HG03196 (cell line): ENCODE results near the gene ZBTB16.

Experiments used
- ATAC-seq: cut with Tn5 transposase; IDR thresholded peaks from one replicate; pipeline ENCODE4 v1.9.1; 2021; ENCODE audit not compliant: unreplicated experiment

The ZBTB16 gene

DNA sequence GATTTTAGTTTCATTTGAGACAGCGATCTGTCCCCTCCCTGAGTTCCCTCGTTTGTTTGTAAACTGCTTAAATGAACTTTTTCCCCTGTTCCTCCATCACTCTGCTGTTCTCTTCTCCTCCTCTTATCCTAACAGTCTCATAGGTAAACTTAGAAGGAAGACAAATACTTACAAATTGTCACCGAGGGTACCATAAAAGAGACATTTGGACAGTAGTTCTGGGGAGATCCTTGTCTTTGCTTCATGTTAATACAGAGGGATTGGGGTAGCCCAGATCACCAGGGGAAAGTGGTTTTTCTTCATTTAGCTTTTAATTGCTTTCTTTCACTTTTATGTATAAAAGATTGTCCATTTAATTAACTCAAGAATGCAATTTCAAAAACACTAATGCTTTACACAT, 46.1 kb downstream of the ZBTB16 start:
- ATAC-seq = no peak

DNA sequence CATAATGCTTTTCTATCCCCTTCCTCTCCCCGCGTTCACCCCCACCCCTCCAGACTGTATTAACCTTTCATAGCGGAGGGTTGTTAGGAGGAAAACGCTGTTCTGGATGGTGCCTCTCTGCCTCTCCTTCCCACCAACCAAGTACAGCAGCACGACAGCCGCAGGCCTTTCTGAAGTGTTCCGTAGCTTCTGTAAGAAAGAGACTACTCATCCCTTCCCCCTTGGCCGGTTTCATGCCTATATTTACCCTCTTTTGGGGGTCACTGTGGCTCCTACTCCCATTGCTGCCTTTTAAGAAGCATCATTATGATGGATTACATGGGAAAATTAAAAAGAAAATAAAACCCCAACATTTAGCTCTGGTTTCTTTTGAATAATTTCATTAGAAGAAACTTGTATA, 46.5 kb downstream of the ZBTB16 start:
- no peak for ATAC-seq

DNA sequence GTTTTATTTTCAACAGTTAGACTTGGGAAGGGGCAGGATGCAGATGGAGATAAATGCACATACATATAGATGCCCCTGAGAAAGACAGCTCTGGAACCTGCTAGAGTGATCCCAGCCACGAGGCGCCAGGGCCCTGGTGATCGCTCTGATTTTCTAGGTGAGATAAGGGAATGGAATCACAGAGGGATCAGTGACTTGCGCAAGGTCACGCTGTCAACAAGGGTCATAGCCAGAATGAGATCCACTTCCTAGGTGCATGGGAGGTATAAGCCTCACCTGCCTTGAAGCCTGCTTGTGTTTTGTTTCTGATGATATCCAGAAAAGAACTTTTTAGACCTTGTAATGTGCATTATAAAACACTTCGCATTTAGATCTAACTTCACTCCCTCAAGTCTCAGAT, 47.5 kb downstream of the ZBTB16 start:
- no peak for ATAC-seq

DNA sequence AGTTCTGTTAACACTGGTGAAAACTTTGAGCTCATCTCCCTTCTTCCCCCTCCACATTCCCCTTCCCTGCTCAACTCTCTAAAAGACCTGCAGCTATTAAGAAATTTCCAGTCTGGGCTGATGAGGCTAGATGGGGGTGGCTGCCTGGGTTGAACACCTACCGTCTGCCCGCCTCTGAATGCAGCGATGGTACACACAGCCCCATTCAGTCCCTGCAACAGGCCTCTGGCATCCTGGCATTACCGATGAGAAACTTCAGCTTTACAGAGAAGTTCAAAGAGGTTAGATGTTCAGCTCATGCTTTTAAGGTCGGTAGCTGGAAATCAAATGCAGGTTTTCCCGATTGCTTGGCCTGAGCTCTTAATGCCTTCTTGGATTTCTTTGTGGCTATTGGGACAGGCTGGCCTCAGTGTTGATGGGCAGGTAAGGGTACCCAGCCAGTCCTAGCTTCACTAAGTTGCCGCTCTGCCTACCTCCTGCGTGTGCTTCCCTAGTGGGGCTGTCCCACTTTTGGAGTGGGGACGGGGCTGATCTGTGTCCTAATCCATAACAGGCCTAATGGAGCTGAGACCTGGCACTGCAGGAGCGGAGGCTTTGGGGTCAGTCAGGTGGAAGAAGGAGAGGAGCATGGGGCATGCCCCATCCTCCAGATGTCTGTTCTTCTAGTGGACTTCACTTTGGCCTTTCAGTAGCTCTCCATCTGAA, 49.1 kb downstream of the ZBTB16 start:
- no peak for ATAC-seq

DNA sequence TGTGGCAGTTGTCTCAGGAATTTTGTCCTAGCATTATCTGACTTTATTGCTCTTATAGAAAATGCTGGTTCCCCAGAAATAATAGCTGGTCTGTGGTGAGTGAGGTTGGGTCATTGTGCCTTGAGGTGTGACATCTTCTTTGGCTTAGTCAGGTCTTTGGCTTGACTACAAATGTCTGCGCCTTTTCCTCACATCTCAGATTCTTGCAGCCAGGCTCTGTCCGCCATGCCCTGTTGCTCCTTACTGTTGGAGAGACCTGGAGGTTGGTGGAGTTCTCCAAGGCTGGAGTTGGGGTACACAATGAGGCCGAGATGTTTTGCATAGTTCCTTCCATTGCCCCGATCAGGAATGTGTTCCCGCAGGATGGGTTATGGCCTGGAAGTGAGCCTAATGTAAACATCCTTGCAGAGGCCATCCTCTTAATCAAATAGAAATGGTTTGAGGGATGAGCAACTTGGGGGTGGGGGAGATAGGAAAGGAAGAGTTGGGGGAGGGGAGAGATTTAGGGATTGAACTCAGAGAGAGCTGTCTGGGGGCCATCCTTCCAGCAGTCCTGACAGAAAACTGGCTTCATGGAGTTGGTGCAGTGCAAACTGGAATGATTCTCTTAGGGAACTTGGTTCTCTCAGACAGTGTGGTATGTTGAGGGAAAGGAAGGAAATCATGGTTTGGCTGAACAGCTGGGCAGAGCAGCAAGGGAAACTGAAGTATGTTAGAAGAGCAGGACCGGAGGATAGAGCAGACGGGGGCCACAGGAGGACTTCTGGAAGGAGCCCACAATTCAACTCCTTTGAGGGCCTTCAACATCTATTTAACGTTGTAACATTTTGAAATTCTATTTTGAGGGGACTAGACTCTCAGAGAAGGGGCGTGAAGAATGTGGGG, 49.9 kb downstream of the ZBTB16 start:
- no peak for ATAC-seq

DNA sequence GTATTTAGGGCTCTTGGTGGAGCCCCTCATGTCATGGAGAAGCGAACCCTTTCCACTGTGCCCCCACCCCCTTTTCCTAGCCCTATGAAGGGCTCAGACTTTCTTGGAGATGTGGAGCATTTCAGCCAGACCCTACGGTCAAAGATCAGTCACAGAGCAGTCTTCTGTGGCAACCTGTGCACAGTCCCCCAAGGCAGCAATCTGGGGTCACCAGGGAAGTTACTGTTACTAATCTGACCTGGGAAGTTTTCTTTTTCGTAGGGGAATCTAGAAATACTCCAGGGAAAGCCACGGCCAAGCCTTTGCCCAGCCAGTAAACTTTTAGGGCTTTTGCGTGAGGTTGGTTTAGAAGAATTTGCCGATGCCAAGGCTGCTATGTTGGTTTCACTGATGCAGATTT, 50.6 kb downstream of the ZBTB16 start:
- ATAC-seq = no peak

DNA sequence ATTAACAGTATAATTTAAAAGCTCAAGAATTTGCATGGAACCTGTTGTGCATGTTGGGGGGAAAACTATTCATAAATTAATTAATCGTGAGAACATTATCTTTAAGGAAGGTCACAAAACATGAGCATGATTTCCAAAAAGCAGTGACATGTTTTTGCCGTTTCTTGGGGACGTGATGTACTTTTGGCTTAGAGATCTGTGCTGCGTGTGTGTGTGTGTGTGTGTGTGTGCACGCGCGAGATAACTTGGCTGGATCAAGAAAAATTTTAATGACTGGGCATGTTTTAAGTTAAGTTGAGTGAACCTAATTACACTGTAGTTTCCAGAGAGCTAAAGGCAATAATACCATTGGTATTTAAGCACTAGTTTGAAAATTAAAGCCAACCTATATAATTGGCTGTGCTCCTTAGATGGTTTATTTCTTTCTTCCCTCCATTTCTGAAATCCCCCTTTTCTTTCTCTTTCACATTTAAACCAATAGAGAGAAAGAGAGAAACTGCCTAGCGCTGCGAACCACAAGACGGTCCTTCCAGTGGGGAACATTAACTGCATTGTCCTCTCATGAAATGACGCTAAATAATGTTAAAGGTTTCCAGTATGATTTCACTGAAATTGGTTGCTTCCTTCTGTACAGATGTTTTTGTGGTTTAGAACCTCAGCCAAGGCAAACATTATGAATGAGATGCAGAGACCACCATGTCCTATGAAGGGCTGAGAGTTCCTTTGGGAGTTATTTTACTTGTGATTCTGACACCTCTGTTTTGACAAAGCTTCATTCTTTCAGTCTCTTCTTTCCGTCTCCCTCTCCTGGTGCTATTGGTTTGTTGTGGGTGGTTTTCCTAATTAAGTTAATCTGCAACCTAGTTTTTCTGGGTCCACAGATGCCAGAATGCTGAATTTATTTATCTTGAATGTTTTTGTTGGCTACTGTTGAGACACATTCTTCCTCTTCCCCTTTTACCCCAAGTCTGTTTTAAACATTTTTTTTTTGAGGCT, 51.7 kb downstream of the ZBTB16 start:
- no peak for ATAC-seq

DNA sequence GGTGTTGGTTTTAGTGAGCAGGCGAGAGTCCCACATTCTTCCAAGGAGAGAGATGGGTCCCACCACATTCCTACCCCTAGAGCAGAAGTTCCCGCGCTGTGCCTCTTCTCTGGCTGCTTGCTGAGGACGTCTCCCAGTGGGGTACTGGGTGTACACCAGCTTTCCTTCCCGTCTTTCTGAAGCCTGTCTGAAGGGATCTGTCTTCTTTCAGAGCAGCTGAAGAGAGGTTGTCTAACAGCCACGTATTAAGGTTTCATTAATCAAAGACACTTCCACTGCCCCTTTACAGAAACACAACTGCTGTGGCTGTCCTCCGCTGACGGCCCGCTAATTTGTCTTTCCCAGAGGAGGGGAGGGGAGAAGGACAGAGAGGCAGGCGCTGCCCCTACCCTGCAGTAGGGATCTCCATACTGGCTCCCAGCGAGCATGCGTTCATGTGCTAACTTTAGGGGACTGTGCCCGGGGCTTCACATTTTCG, 56.0 kb downstream of the ZBTB16 start:
- ATAC-seq = no peak

DNA sequence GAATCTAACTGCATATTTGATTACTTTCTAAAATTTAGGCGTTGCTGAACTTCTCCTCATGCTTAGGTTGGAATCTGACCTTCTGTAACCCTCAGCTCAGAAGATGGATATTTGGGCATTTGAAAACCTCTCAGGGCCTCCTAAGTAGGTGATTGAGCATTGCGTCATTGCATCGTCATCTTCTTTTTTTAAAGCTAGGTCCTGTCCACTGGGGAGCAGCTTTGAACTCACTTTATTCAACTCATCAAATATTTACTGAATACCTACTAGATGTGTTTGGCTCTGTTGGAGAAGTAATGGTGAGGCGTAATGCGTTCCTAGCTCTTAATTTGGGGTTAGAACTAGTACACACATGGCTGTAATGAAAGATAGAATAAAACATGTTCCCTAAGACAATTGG, 56.8 kb downstream of the ZBTB16 start:
- ATAC-seq = no peak

DNA sequence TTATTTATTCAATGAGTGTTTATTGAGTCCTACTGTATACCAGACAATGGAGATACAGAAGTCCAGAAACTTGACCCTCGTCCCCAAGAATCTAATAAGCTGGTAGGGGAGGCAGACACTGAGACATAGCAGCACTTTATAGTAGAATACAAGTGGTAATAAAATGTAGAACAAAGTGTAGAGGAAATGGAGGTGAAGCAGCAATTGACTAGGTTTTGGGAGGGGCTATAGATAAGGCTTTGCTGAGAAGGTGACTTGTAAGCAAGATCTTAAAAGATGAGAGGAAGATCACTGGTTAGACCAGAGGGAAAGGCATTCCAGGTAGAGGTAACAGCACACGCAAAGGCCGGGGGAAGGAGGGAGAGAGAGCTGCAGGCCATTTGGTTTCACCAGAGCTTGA, 57.3 kb downstream of the ZBTB16 start:
- ATAC-seq = no peak

DNA sequence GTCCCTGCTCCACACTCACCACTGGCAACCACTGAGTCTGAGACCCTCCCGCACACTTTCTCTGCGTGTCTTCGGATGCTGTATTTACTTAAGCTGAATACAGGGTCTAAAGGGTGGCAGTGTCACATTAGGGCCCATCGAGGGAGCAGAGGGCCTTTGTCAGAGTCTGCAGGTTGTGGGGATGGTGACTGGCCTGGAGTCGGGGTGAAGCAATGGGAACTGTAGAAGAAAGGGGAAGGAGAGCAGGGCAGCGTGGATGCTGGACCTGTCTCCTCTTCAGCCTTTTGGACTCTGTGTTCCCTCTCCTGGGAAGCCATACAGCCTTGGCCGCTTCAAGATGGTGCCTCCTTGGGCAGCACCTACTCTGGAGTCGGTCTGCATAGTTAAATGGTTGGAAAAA, 61.1 kb downstream of the ZBTB16 start:
- no peak for ATAC-seq

DNA sequence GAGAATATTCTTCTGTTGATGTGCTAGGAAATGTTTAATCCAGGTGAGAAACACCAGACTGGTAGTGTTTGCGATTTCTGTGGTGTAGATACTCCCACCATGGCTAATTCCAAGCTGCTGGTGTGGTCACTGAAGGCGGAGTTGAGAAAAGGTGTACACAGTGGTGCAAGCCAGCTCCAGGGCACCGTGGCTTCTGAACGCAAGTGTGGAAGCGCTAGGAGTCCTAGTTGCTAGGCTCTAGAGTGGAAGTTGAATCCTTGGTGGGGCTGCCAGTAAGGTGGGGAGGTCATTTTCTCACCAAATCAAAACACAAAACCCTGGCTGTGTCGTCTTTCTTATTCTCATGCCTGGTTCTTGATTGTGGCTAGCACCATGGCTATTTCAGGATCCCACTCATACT, 61.6 kb downstream of the ZBTB16 start:
- no peak for ATAC-seq

DNA sequence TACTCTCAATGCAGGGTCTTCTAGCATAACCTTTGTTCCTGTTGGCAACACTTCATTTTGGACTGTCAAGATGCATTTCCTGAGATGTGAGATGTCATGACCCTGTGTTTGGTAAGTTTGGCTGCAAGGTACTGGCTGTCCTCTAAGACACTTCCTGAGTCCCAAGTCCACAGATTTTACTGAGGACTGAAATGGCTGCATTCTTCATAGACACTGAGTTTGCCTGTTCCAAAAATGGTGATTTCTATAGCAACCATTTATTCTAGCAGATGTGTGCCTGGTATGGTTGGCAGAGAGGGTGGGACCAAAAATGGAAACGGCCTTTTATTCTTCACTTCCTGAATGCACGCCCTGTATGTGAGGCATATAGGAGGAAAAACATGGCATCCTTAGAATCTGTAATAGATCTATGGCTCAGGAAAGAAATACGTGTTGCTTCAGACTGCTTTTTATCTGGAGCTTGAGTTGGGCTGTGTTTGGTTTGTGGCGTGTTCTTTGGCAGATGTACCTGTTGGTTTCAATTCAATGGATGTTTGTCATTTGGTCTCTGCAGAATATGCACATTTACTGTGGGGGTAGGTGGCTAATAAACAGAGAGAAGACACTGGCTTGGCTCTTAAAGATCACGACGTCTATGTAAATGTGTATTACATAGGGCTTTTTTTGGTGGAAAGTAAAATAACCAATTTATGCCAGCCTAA, 62.4 kb downstream of the ZBTB16 start:
- no peak for ATAC-seq

DNA sequence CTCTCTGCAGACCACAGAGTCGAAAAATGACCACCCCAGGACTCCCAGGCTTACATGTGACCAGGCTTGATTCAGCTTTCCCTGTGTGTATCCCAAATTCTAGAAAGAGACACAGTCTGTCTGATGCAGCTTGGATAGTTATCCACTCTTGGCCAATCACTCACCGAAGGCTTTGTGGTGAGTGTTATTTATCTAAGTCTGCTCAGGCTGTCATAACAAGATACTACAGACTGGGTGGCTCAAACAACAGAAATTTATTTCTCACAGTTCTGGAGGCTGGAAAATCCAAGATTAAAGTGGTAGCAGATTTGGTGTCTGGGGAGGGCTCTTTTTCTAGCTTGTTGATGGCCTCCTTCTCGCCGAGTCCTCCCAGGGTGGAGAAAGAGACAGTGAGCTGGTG, 63.2 kb downstream of the ZBTB16 start:
- ATAC-seq = no peak

DNA sequence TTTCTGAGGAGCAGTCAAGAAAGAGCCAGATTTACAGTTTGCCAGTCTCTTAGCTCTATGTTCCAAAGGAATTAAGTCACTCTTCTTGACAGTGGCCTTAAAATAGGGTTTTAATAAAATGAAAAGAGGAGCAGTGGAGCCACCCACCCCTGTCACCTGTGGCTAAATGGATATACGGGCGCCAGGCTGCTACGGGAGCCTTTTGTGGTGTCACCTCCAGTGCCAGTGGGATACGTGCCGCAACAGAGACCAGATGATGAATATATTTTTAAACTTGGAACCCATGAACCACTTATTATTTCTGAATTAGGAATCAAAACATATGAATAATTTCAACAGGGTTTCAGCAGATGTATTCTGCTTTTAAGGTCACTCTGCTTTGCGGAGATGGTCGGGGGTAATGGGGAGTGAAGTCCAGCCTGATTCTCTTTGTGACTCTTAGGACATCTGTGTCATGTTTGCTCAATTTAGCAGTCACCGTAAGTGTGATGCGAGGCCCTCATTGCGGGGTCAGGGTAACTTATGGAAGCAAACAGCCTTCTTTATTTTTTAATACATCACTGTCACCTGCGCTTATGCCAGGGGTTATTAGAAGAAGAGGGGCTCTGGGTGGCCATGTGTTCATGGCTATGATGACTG, 64.3 kb downstream of the ZBTB16 start:
- ATAC-seq = no peak

DNA sequence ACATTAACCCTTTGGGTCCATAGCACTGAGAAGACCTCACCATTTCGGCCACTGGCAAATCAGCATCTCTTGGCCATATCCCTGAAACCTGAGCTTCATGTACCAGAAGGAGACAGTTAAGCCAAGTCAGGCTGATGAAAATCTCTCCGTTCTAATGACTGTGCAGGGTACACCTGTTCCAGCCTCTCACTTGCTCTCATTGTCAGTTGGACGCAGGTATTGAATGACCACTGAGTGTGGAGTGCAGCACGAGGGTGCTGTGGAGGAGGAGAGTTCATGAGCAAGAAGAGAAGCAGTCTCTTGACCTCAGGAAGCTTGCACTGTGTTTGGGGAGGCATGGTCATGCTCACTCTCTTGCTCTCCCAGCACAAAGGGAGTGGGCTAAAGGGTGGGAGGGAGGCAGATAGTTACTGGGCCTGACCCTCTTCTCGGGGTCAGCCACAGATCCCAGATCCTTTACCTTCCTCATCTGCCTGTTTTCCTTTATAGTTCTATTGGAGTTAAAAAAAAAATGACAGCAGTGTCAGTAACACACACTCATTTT, 65.2 kb downstream of the ZBTB16 start:
- no peak for ATAC-seq

DNA sequence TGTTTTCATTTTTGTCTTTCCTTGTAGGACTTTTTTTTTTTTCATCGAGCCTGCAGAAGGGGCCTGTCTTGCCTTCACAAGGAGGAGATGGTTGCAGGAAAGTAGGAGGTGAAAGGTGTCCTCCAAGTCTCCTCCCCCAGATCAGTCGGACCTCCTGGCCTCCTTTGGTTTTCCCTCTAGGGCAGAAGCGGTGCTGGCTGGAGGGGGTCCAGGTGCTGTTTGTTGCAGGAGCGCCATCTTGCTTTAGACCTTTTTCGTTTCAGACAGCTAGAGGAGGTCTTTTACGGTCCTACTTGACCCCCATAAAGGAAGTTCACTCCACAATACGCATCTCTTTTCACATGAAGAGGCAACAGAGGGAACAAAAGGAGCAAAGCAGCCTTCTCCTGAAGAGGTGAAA, 66.0 kb downstream of the ZBTB16 start:
- no peak for ATAC-seq

DNA sequence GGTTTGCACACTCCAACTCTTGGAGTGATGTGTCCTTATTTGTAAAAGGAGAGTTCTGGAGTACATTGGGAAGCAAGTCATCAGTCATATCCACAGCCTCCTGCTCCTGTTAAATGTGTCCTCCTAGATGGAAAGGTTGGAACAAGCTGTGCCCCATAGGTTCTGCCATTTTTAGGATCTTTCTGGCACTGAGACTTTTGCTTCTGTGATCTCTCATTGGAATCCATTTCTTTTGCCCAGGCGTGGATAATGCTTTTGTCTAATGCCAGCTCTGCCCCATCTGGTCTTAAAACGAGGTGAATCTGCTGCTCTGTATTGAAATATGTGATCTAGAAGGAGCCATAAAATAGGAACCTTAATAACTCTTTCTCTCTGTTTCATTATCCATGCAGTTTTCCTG, 66.4 kb downstream of the ZBTB16 start:
- no peak for ATAC-seq

DNA sequence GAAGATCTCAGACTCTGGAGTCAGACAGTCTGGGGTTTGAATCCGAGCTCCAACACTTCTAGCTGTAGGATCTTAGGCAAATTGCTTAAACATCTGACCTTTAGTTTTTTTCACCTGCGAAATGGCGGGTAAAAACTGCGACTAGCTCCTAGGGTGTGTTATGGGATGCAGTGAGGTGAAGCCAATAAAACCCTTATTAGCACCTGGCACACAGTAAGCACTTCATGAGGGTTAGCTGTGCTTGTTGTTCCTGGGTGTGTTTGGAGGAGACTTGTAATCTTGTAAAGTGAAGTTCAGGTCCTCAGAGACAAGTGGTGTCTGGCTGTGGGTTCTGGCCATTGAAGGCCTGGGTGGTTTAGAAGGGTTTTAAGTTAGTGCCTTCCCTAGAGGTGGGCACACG, 68.9 kb downstream of the ZBTB16 start:
- ATAC-seq = no peak

DNA sequence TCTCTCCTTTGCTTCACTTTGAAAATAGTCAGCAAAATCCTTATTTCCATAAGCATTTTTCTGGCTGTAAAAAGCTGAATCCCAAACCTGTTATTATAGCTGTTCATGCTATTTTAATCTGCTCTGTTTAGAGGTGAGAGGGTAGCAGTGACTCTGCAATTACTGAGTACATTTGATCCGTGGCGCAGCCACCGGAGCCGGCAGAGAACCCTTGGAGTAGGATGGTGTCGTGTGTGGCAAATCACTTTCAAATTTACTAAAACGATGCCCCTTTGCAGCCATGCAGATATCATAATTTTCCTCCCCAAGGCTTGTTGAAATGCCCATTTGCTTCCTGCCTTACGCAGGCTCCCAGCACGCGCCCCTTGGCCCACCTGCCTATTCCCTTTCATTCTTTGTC, 69.6 kb downstream of the ZBTB16 start:
- ATAC-seq = no peak
